WTC11 (cell line): ENCODE data around the gene SUMO1. TPM values are rescaled to one million over a fixed set of nuclear protein-coding genes. Genes with fewer than 3 reads are reported as not detected.

Experiments used
- ARID4B ChIP-seq: sonication (generic); formaldehyde crosslinking; IDR thresholded peaks from 2 replicates; pipeline ENCODE4 v1.8.0; 2023; ENCODE audit warnings: missing genetic modification reagents, mild to moderate bottlenecking, borderline replicate concordance
- CBFB ChIP-seq: sonication (generic); formaldehyde crosslinking; IDR thresholded peaks from 2 replicates; pipeline ENCODE4 v1.8.1; 2022; ENCODE audit warnings: mild to moderate bottlenecking, low read depth, missing genetic modification reagents
- CREM ChIP-seq: sonication (generic); formaldehyde crosslinking; IDR thresholded peaks from 2 replicates; pipeline ENCODE4 v1.8.1; 2022; ENCODE audit warnings: mild to moderate bottlenecking, missing genetic modification reagents, moderate library complexity
- E2F4 ChIP-seq: sonication (generic); formaldehyde crosslinking; IDR thresholded peaks from 2 replicates; pipeline ENCODE4 v1.8.1; 2022; ENCODE audit warnings: low read depth, mild to moderate bottlenecking, moderate library complexity, missing genetic modification reagents, borderline replicate concordance
- ESRRA ChIP-seq: sonication (generic); formaldehyde crosslinking; IDR thresholded peaks from 2 replicates; pipeline ENCODE4 v1.8.1; 2022; ENCODE audit warnings: mild to moderate bottlenecking, missing genetic modification reagents, borderline replicate concordance
- ETV6 ChIP-seq: sonication (generic); formaldehyde crosslinking; IDR thresholded peaks from 2 replicates; pipeline ENCODE4 v1.8.1; 2022; ENCODE audit warnings: mild to moderate bottlenecking, missing genetic modification reagents
- FOXJ3 ChIP-seq: sonication (generic); formaldehyde crosslinking; IDR thresholded peaks from 2 replicates; pipeline ENCODE4 v1.9.0; 2021; ENCODE audit warnings: missing genetic modification reagents, mild to moderate bottlenecking, borderline replicate concordance
- FOXP4 ChIP-seq: sonication (generic); formaldehyde crosslinking; IDR thresholded peaks from 2 replicates; pipeline ENCODE4 v1.8.0; 2022; ENCODE audit warnings: mild to moderate bottlenecking, missing genetic modification reagents
- GABPB1 ChIP-seq: sonication (generic); formaldehyde crosslinking; IDR thresholded peaks from 2 replicates; pipeline ENCODE4 v1.8.1; 2023; ENCODE audit warnings: mild to moderate bottlenecking, missing genetic modification reagents
- NFATC4 ChIP-seq: fragments of 250-450 bp; sonication (Bioruptor Pico); IDR thresholded peaks from 2 replicates; pipeline ENCODE4 v1.9.0; 2021; ENCODE audit warnings: mild to moderate bottlenecking
- NFE2L1 ChIP-seq: sonication (generic); formaldehyde crosslinking; IDR thresholded peaks from 2 replicates; pipeline ENCODE4 v1.8.1; 2023; ENCODE audit warnings: missing genetic modification reagents
- PRRX2 ChIP-seq: fragments of 250-450 bp; sonication (Bioruptor Pico); IDR thresholded peaks from 2 replicates; pipeline ENCODE4 v1.8.0; 2021; ENCODE audit warnings: mild to moderate bottlenecking
- TCF7 ChIP-seq: sonication (generic); formaldehyde crosslinking; IDR thresholded peaks from 2 replicates; pipeline ENCODE4 v1.8.0; 2022; ENCODE audit warnings: mild to moderate bottlenecking, low read depth, missing genetic modification reagents, moderate library complexity
- TP53 ChIP-seq: sonication (generic); formaldehyde crosslinking; IDR thresholded peaks from 2 replicates; pipeline ENCODE4 v1.8.1; 2023; ENCODE audit warnings: mild to moderate bottlenecking, missing genetic modification reagents
- ZBTB43 ChIP-seq: sonication (generic); formaldehyde crosslinking; IDR thresholded peaks from 2 replicates; pipeline ENCODE4 v1.8.1; 2023; ENCODE audit warnings: mild to moderate bottlenecking, missing genetic modification reagents
- ZMAT4 ChIP-seq: fragments of 250-450 bp; sonication (Bioruptor Pico); IDR thresholded peaks from 2 replicates; pipeline ENCODE4 v1.9.0; 2021; ENCODE audit warnings: mild to moderate bottlenecking
- ZNF138 ChIP-seq: sonication (generic); formaldehyde crosslinking; conservative IDR thresholded peaks from 2 replicates; pipeline ENCODE4 v1.8.1; 2022; ENCODE audit warnings: mild to moderate bottlenecking, moderate library complexity, missing genetic modification reagents
- ZNF232 ChIP-seq: sonication (generic); formaldehyde crosslinking; IDR thresholded peaks from 2 replicates; pipeline ENCODE4 v1.8.0; 2022; ENCODE audit warnings: mild to moderate bottlenecking, missing genetic modification reagents
- ZNF416 ChIP-seq: fragments of 250-450 bp; sonication (Bioruptor Pico); IDR thresholded peaks from 2 replicates; pipeline ENCODE4 v1.9.0; 2021; ENCODE audit warnings: mild to moderate bottlenecking, inconsistent platforms
- total RNA-seq: library from RNA; stranded (reverse); gene quantifications from 3 replicates; pipeline ENCODE4 v1.2.3, GENCODE V29; 2021
- TF ChIP-seq, protein P1 (sequence below): fragments of 250-450 bp; sonication (Bioruptor Pico); IDR thresholded peaks from 2 replicates; pipeline ENCODE4 v1.9.0; 2021; ENCODE audit warnings: mild to moderate bottlenecking
- TF ChIP-seq, protein P2 (sequence below): sonication (generic); formaldehyde crosslinking; IDR thresholded peaks from 2 replicates; pipeline ENCODE4 v1.8.0; 2022; ENCODE audit warnings: mild to moderate bottlenecking, missing genetic modification reagents
- TF ChIP-seq, protein P3 (sequence below): sonication (generic); formaldehyde crosslinking; IDR thresholded peaks from 2 replicates; pipeline ENCODE4 v1.8.1; 2022; ENCODE audit warnings: mild to moderate bottlenecking, moderate library complexity, missing genetic modification reagents
- TF ChIP-seq, protein P4 (sequence below): sonication (generic); formaldehyde crosslinking; IDR thresholded peaks from 2 replicates; pipeline ENCODE4 v1.8.0; 2022; ENCODE audit warnings: mild to moderate bottlenecking, missing genetic modification reagents

SUMO1 gene
- total RNA-seq, 1 experiment from 2014 or later: 172 TPM

GRCh38 chr2:202265467-202266277 lies 27.3 kb upstream of the SUMO1 start, which contains the start of gene NOP58 (continued):
- TF ChIP-seq ARID4B (CRISPR knock-in tag) (peak; percentile 57; the same call in 1 of the 2 replicates), ZBTB43 (CRISPR knock-in tag) (no peak; the same call in 1 of the 2 replicates), E2F4 (0 out of 2 replicates have a peak, but pooled peaks have one; percentile 61), NFATC4 (peak; percentile 72; the same call in 1 of the 2 replicates), TCF7 (CRISPR knock-in tag) (no peak), TP53 (CRISPR knock-in tag) (no peak), ZNF416 (CRISPR knock-in tag) (0 out of 2 replicates have a peak, but pooled peaks have one; percentile 3), CBFB (CRISPR knock-in tag) (no peak), ZMAT4 (CRISPR knock-in tag) (peak; percentile 76; the same call in 1 of the 2 replicates), CREM (peak; percentile 97), NFE2L1 (CRISPR knock-in tag) (peak; percentile 43; the same call in 1 of the 2 replicates), FOXP4 (peak; percentile 52; the same call in 1 of the 2 replicates), GABPB1 (peak; percentile 86), ESRRA (CRISPR knock-in tag) (peak; percentile 37; the same call in 1 of the 2 replicates), ZNF232 (peak; percentile 79; the same call in 1 of the 2 replicates), ETV6 (CRISPR knock-in tag) (0 out of 2 replicates have a peak, but pooled peaks have one; percentile 59), PRRX2 (peak; percentile 12; the same call in 1 of the 2 replicates), FOXJ3 (CRISPR knock-in tag) (no peak), ZNF138 (CRISPR knock-in tag) (no peak)
- TF ChIP-seq, protein P1, sequence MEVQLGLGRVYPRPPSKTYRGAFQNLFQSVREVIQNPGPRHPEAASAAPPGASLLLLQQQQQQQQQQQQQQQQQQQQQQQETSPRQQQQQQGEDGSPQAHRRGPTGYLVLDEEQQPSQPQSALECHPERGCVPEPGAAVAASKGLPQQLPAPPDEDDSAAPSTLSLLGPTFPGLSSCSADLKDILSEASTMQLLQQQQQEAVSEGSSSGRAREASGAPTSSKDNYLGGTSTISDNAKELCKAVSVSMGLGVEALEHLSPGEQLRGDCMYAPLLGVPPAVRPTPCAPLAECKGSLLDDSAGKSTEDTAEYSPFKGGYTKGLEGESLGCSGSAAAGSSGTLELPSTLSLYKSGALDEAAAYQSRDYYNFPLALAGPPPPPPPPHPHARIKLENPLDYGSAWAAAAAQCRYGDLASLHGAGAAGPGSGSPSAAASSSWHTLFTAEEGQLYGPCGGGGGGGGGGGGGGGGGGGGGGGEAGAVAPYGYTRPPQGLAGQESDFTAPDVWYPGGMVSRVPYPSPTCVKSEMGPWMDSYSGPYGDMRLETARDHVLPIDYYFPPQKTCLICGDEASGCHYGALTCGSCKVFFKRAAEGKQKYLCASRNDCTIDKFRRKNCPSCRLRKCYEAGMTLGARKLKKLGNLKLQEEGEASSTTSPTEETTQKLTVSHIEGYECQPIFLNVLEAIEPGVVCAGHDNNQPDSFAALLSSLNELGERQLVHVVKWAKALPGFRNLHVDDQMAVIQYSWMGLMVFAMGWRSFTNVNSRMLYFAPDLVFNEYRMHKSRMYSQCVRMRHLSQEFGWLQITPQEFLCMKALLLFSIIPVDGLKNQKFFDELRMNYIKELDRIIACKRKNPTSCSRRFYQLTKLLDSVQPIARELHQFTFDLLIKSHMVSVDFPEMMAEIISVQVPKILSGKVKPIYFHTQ (CRISPR knock-in tag): peak; percentile 69; the same call in 1 of the 2 replicates
- TF ChIP-seq, protein P2, sequence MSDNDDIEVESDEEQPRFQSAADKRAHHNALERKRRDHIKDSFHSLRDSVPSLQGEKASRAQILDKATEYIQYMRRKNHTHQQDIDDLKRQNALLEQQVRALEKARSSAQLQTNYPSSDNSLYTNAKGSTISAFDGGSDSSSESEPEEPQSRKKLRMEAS (CRISPR knock-in tag): peak; percentile 94
- TF ChIP-seq, protein P3, sequence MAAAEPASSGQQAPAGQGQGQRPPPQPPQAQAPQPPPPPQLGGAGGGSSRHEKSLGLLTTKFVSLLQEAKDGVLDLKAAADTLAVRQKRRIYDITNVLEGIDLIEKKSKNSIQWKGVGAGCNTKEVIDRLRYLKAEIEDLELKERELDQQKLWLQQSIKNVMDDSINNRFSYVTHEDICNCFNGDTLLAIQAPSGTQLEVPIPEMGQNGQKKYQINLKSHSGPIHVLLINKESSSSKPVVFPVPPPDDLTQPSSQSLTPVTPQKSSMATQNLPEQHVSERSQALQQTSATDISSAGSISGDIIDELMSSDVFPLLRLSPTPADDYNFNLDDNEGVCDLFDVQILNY (CRISPR knock-in tag): peak; percentile 99
- TF ChIP-seq, protein P4, sequence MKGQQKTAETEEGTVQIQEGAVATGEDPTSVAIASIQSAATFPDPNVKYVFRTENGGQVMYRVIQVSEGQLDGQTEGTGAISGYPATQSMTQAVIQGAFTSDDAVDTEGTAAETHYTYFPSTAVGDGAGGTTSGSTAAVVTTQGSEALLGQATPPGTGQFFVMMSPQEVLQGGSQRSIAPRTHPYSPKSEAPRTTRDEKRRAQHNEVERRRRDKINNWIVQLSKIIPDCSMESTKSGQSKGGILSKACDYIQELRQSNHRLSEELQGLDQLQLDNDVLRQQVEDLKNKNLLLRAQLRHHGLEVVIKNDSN (CRISPR knock-in tag): peak; percentile 40; the same call in 1 of the 2 replicates
- TF ChIP-seq, all 79 proteins: peak for 26
